ENCODE data around the gene GNPNAT1.

DNA sequence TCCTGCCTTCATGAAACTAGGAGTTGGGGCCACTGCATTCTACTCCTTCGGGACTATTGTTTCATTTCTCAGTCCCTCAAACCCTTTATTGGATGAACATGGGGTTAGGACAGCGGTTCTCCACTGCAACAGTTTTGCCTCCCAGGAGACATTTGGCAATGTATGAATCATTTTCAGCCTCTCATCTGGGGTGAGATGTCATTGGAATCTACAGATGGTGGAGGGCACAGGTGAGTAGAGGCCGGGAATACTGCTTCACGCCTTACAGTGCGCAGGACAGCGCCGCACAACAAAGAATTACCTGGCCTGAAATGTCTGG lies 649 bp upstream of the GNPNAT1 start:
- TF ChIP-seq, protein P1, sequence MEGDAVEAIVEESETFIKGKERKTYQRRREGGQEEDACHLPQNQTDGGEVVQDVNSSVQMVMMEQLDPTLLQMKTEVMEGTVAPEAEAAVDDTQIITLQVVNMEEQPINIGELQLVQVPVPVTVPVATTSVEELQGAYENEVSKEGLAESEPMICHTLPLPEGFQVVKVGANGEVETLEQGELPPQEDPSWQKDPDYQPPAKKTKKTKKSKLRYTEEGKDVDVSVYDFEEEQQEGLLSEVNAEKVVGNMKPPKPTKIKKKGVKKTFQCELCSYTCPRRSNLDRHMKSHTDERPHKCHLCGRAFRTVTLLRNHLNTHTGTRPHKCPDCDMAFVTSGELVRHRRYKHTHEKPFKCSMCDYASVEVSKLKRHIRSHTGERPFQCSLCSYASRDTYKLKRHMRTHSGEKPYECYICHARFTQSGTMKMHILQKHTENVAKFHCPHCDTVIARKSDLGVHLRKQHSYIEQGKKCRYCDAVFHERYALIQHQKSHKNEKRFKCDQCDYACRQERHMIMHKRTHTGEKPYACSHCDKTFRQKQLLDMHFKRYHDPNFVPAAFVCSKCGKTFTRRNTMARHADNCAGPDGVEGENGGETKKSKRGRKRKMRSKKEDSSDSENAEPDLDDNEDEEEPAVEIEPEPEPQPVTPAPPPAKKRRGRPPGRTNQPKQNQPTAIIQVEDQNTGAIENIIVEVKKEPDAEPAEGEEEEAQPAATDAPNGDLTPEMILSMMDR (conservative IDR thresholded peaks at IDR 0.05; ENCODE audit: low read depth, low read length) = no peak
- no peak for TF ChIP-seq EZH2 (IDR thresholded peaks at IDR 0.05; ENCODE audit: borderline replicate concordance, low read depth, low read length, poor library complexity, severe bottlenecking)

Data from A673 (cell line).